CD4-positive, alpha-beta memory T cell (primary cell): ENCODE measurements around the gene CLK2. TPM values are rescaled to one million over a fixed set of nuclear protein-coding genes. Genes with fewer than 3 reads are reported as not detected.

Experiments
- CTCF ChIA-PET: fragments of 350-600 bp; sonication (Branson Sonifier 250); formaldehyde crosslinking; loops from one replicate; lab custom pipeline; 2021; ENCODE audit warnings: inconsistent platforms; ENCODE audit not compliant: partially characterized antibody; lab: Charles Lee
- POLR2A ChIA-PET: fragments of 350-600 bp; sonication (Branson Sonifier 250); formaldehyde crosslinking; loops from one replicate; lab custom pipeline; 2021; ENCODE audit not compliant: partially characterized antibody; lab: Charles Lee
- DNase-seq, 5 donors: peaks; one replicate each; pipeline versions ENCODE4 v3.0.0 to v3.0.0-alpha.2; 2020 to 2022; ENCODE audit warnings: mixed read lengths in 1 of 5
- H3K27ac ChIP-seq: one replicate; pipeline ENCODE4 v1.7.0; 2013; ENCODE audit warnings: low read depth, low read length
- H3K27me3 ChIP-seq: 2 replicates; pipeline ENCODE4 v1.7.0; 2013; ENCODE audit warnings: mild to moderate bottlenecking, low read length, moderate library complexity; ENCODE audit not compliant: insufficient read depth
- H3K36me3 ChIP-seq: 2 replicates; pipeline ENCODE4 v1.7.0; 2013; ENCODE audit warnings: mild to moderate bottlenecking, low read length, moderate library complexity; ENCODE audit not compliant: insufficient read depth
- H3K4me1 ChIP-seq: 2 replicates; pipeline ENCODE4 v1.7.0; 2013; ENCODE audit warnings: mild to moderate bottlenecking, low read length, moderate library complexity; ENCODE audit not compliant: insufficient read depth
- H3K4me3 ChIP-seq, 2 donors: one replicate each; pipeline ENCODE4 v1.7.0; 2013; ENCODE audit warnings: low read length in 2 of 2, mild to moderate bottlenecking in 1 of 2
- H3K9me3 ChIP-seq, 2 donors: one replicate each; pipeline ENCODE4 v1.7.0; 2013; ENCODE audit warnings: low read length in 2 of 2, control low read depth in 1 of 2; ENCODE audit not compliant: control insufficient read depth in 1 of 2
- H3K27ac Mint-ChIP-seq, 7 donors: one replicate each; pipeline ENCODE4 v1.8.0; 2020 to 2021; ENCODE audit warnings: mixed read lengths in 7 of 7, mild to moderate bottlenecking in 6 of 7, inconsistent platforms in 3 of 7, moderate library complexity in 3 of 7
- H3K27me3 Mint-ChIP-seq, 2 donors: one replicate each; pipeline ENCODE4 v1.8.0; 2020 to 2021; ENCODE audit warnings: mixed read lengths in 2 of 2
- H3K36me3 Mint-ChIP-seq, 2 donors: one replicate each; pipeline ENCODE4 v1.8.0; 2020 to 2021; ENCODE audit warnings: mixed read lengths in 2 of 2, inconsistent platforms in 1 of 2, mild to moderate bottlenecking in 1 of 2
- H3K4me1 Mint-ChIP-seq, 4 donors: one replicate each; pipeline ENCODE4 v1.8.0; 2020 to 2021; ENCODE audit warnings: mixed read lengths in 4 of 4, mild to moderate bottlenecking in 1 of 4
- H3K4me3 Mint-ChIP-seq, 8 donors: one replicate each; pipeline ENCODE4 v1.8.0; 2020 to 2021; ENCODE audit warnings: mixed read lengths in 8 of 8, mild to moderate bottlenecking in 7 of 8, moderate library complexity in 6 of 8, inconsistent platforms in 3 of 8
- H3K9me3 Mint-ChIP-seq, 8 donors: one replicate each; pipeline ENCODE4 v1.8.0; 2020 to 2021; ENCODE audit warnings: mixed read lengths in 8 of 8, mild to moderate bottlenecking in 5 of 8, inconsistent platforms in 3 of 8, moderate library complexity in 1 of 8
- intact Hi-C: fragments of 100-400 bp; cut with micrococcal nuclease; formaldehyde crosslinking; loops from one replicate; pipeline ENCODE4 v1.15.1; 2023
- polyA plus RNA-seq, 2 donors: library from polyadenylated mRNA; unstranded; fragments of 300-500 nt; fragmentation: Illumina TruSeq; gene quantifications; one replicate each; pipeline ENCODE4 v1.2.3, GENCODE V29; 2021
- total RNA-seq, 2 experiments: library from RNA; stranded (reverse); gene quantifications; one replicate each; pipeline ENCODE4 v1.2.3, GENCODE V29; 2021

The CLK2 gene
- total and polyA plus RNA-seq, 4 experiments from 2014 or later: 11.4 to 126 (median 72.2) TPM

GRCh38 chr1:155260276-155260675, 13.0 kb downstream of the CLK2 start:
- H3K4me3 Mint-ChIP-seq: peak overlapping the region in 7 of 8 donors; percentile 42 to 100 (median 95)
- H3K27me3 ChIP-seq: no peaks in the 10 kb centered on the region
- H3K27me3 Mint-ChIP-seq: no peaks in the 10 kb centered on the region
- ChIA-PET POLR2A (interaction anchor here (0.6 to 4.5 kb wide), 6 partner anchors 10 to 63 kb away, joined by 3 to 59 read pairs (median 30); partner anchors contain the start of genes CLK2 and RUSC1), CTCF (interaction anchor here (4.7 kb wide), 1 partner anchor 10 kb away, joined by 77 read pairs; no protein-coding TSS in a partner anchor)
- H3K4me3 ChIP-seq: no peak overlapping the region
- no peak overlapping the region for H3K27ac ChIP-seq
- H3K4me1 ChIP-seq: peaks cover 29% of the 10 kb centered on the region
- H3K27ac Mint-ChIP-seq: peak overlapping the region in 5 of 7 donors; percentile 32 to 97 (median 52)
- peaks cover 0 to 3% (median 0%) of the 10 kb centered on the region in 8 donors for H3K9me3 Mint-ChIP-seq
- peaks cover 43% of the 10 kb centered on the region for H3K36me3 ChIP-seq
- H3K36me3 Mint-ChIP-seq: peaks cover 37 to 65% of the 10 kb centered on the region in 2 donors
- peaks cover 17 to 55% (median 42%) of the 10 kb centered on the region in 4 donors for H3K4me1 Mint-ChIP-seq
- DNase-seq: no peak
- intact Hi-C loops: no loop called here
- no peaks in the 10 kb centered on the region for H3K9me3 ChIP-seq

DNA sequence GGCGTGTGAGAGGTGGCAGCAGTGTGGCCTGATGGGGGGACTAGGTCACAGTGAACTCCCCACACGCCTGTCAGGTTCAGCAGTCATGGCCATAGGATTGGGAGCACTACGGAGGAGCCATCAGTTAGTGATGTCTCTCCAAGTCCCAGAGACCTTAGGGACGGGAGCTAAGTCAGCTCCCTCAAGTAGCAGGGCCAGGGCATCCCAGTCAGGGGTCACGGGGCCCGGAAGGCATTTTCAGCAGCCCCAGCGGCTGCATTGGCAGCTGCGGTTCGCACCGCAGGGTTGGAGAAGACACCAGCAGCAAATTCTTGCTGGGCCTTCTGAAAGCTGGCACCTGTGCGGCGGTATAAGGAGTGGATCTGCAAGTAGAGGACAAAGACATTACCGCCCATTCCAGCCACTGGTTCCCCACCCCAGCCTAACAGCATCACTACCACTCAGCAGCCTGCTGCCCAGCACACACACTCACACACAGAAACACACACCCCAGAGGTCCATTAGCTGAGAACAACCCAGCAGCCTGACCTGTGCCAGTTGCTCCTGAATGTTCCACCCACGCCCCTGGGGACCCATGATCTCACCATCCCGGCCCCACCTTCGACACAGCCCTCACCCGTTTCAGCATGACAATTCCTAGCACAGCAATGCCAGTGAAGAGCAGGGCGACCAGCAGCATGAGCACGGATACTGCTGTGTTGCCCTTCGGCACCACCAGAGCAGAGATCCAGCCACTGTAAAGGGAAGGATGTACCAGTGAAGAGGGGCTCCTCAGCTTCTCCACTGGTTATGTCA, 17.0 kb downstream of the CLK2 start:
- Histone ChIP-seq H3K4me3 (no peak overlapping the region), H3K36me3 (peaks cover 29% of the 10 kb centered on the region), H3K4me1 (peaks cover 31% of the 10 kb centered on the region), H3K27me3 (no peaks in the 10 kb centered on the region), H3K9me3 (no peaks in the 10 kb centered on the region), H3K27ac (no peak overlapping the region)
- ChIA-PET CTCF (interaction anchor here (1.4 to 1.6 kb wide), 2 partner anchors 17 to 68 kb away, joined by 3 to 4 read pairs; partner anchors contain the start of gene CLK2), POLR2A (interaction anchor here (1.0 to 3.6 kb wide), 5 partner anchors 10 to 56 kb away, joined by 3 to 17 read pairs (median 9); partner anchors contain the start of gene CLK2)
- intact Hi-C loops: no loop called here
- DNase-seq: no peak
- Mint-ChIP-seq H3K4me3 (peak overlapping the region; percentile 67 to 87 (median 78)), H3K27me3 (no peaks in the 10 kb centered on the region), H3K9me3 (no peaks in the 10 kb centered on the region), H3K4me1 (peaks cover 17 to 50% (median 38%) of the 10 kb centered on the region in 4 donors), H3K27ac (peak overlapping the region; percentile 36 to 94 (median 76)), H3K36me3 (peaks cover 21 to 30% of the 10 kb centered on the region in 2 donors)

- H3K27ac Mint-ChIP-seq: peak within 1 kb of the TSS; percentile 53 to 94 (median 77)
- H3K27me3 Mint-ChIP-seq: no peaks in the 10 kb centered on the region
- peaks cover 18 to 49% (median 31%) of the 10 kb centered on the region in 4 donors for H3K4me1 Mint-ChIP-seq
- intact Hi-C loops: loop anchor here (1.0 kb wide), 1 partner anchor 18 kb away; the partner anchor contains the start of gene CLK2
- CTCF ChIA-PET: interaction anchor here (1.4 kb wide), 1 partner anchor 68 kb away, joined by 4 read pairs; no protein-coding TSS in a partner anchor
- DNase-seq: peak; percentile 62 to 77 (median 67)
- POLR2A ChIA-PET: interaction anchor here (0.8 to 3.6 kb wide), 8 partner anchors 11 to 315 kb away, joined by 3 to 17 read pairs (median 4); partner anchors contain the start of genes ASH1L and CLK2
- Histone ChIP-seq H3K4me3 (peak within 1 kb of the TSS; percentile 42 to 67), H3K27me3 (no peaks in the 10 kb centered on the region), H3K27ac (peak within 1 kb of the TSS; percentile 52), H3K36me3 (peaks cover 27% of the 10 kb centered on the region), H3K4me1 (peaks cover 23% of the 10 kb centered on the region), H3K9me3 (no peaks in the 10 kb centered on the region)
- H3K9me3 Mint-ChIP-seq: no peaks in the 10 kb centered on the region
- peak within 1 kb of the TSS; percentile 79 to 87 (median 83) for H3K4me3 Mint-ChIP-seq
- H3K36me3 Mint-ChIP-seq: peaks cover 18 to 26% of the 10 kb centered on the region in 2 donors
These were observed 17.9 kb downstream of the CLK2 start, which contains the start of gene ENTREP3 for GRCh38 chr1:155255243-155256007. TSS of gene ENTREP3 (minus strand) at chr1:155255483. CDS start at chr1:155254877, 606 bp downstream.

GRCh38 chr1:155254714-155255242, 18.5 kb downstream of the CLK2 start:
- intact Hi-C loops: loop anchor here (1.0 kb wide), 1 partner anchor 19 kb away; the partner anchor contains the start of gene CLK2
- Histone ChIP-seq H3K4me3 (peak overlapping the region in 1 of 2 donors; percentile 67), H3K36me3 (peaks cover 24% of the 10 kb centered on the region), H3K9me3 (no peaks in the 10 kb centered on the region), H3K27ac (peak overlapping the region; percentile 52), H3K27me3 (no peaks in the 10 kb centered on the region), H3K4me1 (peaks cover 23% of the 10 kb centered on the region)
- no peak for DNase-seq
- CTCF ChIA-PET: interaction anchor here (1.3 to 1.4 kb wide), 2 partner anchors 68 to 69 kb away, joined by 3 to 4 read pairs; no protein-coding TSS in a partner anchor
- H3K9me3 Mint-ChIP-seq: no peaks in the 10 kb centered on the region
- POLR2A ChIA-PET: interaction anchor here (0.8 to 3.6 kb wide), 6 partner anchors 10 to 316 kb away, joined by 3 to 17 read pairs (median 6); partner anchors contain the start of genes ASH1L and CLK2
- no peaks in the 10 kb centered on the region for H3K27me3 Mint-ChIP-seq
- peaks cover 18 to 45% (median 28%) of the 10 kb centered on the region in 4 donors for H3K4me1 Mint-ChIP-seq
- H3K27ac Mint-ChIP-seq: peak overlapping the region in 2 of 7 donors; percentile 56 to 75
- H3K4me3 Mint-ChIP-seq: peak overlapping the region; percentile 79 to 87 (median 83)
- peaks cover 15 to 23% of the 10 kb centered on the region in 2 donors for H3K36me3 Mint-ChIP-seq

- peak overlapping the region; percentile 19 to 85 (median 63) for H3K27ac Mint-ChIP-seq
- peak overlapping the region; percentile 71 to 87 (median 83) for H3K4me3 Mint-ChIP-seq
- H3K4me1 ChIP-seq: peaks cover 23% of the 10 kb centered on the region
- POLR2A ChIA-PET: interaction anchor here (0.7 to 3.6 kb wide), 4 partner anchors 9 to 70 kb away, joined by 3 to 16 read pairs (median 4); partner anchors contain the start of gene THBS3
- no peaks in the 10 kb centered on the region for H3K27me3 Mint-ChIP-seq
- peaks cover 15 to 21% of the 10 kb centered on the region in 2 donors for H3K36me3 Mint-ChIP-seq
- H3K9me3 ChIP-seq: no peaks in the 10 kb centered on the region
- H3K4me3 ChIP-seq: peak overlapping the region in 1 of 2 donors; percentile 67
- peak overlapping the region; percentile 52 for H3K27ac ChIP-seq
- CTCF ChIA-PET: interaction anchor here (1.3 kb wide), 1 partner anchor 68 kb away, joined by 3 read pairs; no protein-coding TSS in a partner anchor
- H3K27me3 ChIP-seq: no peaks in the 10 kb centered on the region
- no peak for DNase-seq
- peaks cover 18 to 45% (median 28%) of the 10 kb centered on the region in 4 donors for H3K4me1 Mint-ChIP-seq
- peaks cover 20% of the 10 kb centered on the region for H3K36me3 ChIP-seq
- intact Hi-C loops: no loop called here
- H3K9me3 Mint-ChIP-seq: no peaks in the 10 kb centered on the region
These were observed 19.0 kb downstream of the CLK2 start for GRCh38 chr1:155254228-155254713.

GRCh38 chr1:155253797-155254196, 19.5 kb downstream of the CLK2 start:
- no peaks in the 10 kb centered on the region for H3K27me3 ChIP-seq
- no peak for DNase-seq
- no peak overlapping the region for H3K27ac ChIP-seq
- no peaks in the 10 kb centered on the region for H3K27me3 Mint-ChIP-seq
- POLR2A ChIA-PET: interaction anchor here (0.7 to 3.6 kb wide), 5 partner anchors 9 to 71 kb away, joined by 3 to 16 read pairs (median 3); partner anchors contain the start of gene THBS3
- peak overlapping the region in 6 of 7 donors; percentile 19 to 85 (median 69) for H3K27ac Mint-ChIP-seq
- H3K36me3 ChIP-seq: peaks cover 20% of the 10 kb centered on the region
- no peaks in the 10 kb centered on the region for H3K9me3 Mint-ChIP-seq
- intact Hi-C loops: no loop called here
- no peaks in the 10 kb centered on the region for H3K9me3 ChIP-seq
- H3K4me1 ChIP-seq: peaks cover 23% of the 10 kb centered on the region
- H3K4me3 ChIP-seq: no peak overlapping the region
- CTCF ChIA-PET: interaction anchor here (1.3 kb wide), 1 partner anchor 68 kb away, joined by 3 read pairs; no protein-coding TSS in a partner anchor
- peaks cover 15 to 21% of the 10 kb centered on the region in 2 donors for H3K36me3 Mint-ChIP-seq
- peak overlapping the region; percentile 71 to 87 (median 83) for H3K4me3 Mint-ChIP-seq
- H3K4me1 Mint-ChIP-seq: peaks cover 18 to 45% (median 28%) of the 10 kb centered on the region in 4 donors
